GM19043 (cell line): Measurements from ENCODE around the gene HIVEP2.

Experiments
- ATAC-seq: cut with Tn5 transposase; IDR thresholded peaks from one replicate; pipeline ENCODE4 v1.9.1; 2021; ENCODE audit warnings: low read depth; ENCODE audit not compliant: unreplicated experiment

Gene HIVEP2

GRCh38 chr6:142718667-142719191, 226.2 kb downstream of the HIVEP2 start:
- no peak for ATAC-seq

DNA sequence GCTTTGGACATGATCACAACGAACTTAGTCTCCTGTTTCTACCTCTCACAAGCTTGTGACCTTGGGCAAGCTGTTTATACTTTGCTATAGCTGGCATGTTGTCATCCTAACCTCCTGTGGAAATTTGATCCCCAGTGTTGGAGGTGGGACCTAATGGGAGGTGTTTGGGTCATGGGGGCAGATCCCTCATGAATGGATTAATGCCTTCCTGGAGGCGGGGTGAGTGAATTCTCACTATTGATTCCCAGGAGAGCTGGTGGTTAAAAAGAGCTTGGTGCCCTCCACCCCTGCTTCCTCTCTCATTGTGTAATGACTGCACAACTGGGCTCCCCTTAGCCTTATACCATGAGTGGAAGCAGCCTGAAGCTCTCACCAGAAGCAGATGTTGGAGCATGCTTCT, 228.9 kb downstream of the HIVEP2 start:
- ATAC-seq, result no peak

- ATAC-seq, result no peak
These were observed 229.8 kb downstream of the HIVEP2 start for GRCh38 chr6:142714951-142715785.

DNA sequence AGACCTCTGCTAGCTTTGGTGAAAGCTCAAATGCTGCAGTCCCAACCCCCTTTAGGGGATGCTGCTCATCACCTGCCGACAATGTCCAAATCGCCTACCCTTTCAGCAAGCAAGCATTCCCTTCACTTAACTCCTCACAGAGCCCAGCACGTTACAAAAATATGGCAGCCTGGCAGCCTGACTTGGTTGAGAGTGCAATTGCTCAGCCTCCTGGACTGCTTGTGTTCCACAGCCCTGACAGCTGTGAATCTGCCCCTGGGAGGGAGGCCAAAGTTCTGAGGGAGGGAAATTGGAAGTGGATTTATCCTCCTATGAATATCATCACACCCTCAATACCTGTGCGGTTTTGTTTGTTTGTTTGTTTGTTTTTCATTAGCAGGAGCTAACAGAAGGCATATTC, 231.0 kb downstream of the HIVEP2 start:
- no peak for ATAC-seq

- no peak for ATAC-seq
These were observed 232.7 kb downstream of the HIVEP2 start for GRCh38 chr6:142712231-142712630.

- no peak for ATAC-seq
These were observed 236.3 kb downstream of the HIVEP2 start for GRCh38 chr6:142708651-142709050.

- ATAC-seq, result no peak
These were observed 237.7 kb downstream of the HIVEP2 start for GRCh38 chr6:142707255-142707654.

DNA sequence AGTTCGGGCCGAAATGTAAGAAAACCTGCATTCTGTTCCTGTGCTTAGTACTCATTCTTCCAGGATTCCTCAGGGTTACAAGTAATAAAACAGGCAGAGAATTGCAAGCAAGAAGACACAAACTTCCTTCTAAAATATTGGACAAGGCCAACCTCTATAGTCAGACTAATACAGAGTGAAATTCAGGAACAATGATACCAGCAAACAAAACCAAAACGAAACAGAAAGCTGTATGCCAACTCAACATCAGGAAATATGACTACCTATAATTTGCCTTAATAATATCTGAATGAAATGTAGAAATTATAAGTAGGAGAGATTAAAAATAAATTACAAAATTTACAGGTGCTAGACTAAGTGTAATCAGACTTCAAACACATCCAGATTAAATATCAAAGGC, 238.8 kb downstream of the HIVEP2 start:
- ATAC-seq, result no peak

DNA sequence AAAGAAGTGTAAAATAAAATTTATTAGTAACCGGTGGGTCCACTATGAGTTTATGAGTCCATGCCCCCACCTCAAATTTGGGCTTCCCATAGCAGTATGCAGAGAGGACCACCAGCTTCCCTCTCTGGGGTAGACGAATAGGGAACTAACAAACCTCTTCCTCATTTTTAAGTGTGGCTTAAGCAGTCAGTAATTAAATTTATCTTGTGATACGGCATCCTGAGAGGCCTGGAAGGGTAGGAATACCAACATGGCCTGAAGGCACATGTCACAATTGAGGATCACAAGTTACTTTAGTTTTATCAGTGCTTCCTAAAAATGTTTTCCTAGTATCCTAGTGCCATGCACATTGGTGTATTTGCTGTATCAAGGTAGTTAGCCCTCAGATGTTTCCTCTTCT, 239.9 kb downstream of the HIVEP2 start:
- ATAC-seq, result no peak

DNA sequence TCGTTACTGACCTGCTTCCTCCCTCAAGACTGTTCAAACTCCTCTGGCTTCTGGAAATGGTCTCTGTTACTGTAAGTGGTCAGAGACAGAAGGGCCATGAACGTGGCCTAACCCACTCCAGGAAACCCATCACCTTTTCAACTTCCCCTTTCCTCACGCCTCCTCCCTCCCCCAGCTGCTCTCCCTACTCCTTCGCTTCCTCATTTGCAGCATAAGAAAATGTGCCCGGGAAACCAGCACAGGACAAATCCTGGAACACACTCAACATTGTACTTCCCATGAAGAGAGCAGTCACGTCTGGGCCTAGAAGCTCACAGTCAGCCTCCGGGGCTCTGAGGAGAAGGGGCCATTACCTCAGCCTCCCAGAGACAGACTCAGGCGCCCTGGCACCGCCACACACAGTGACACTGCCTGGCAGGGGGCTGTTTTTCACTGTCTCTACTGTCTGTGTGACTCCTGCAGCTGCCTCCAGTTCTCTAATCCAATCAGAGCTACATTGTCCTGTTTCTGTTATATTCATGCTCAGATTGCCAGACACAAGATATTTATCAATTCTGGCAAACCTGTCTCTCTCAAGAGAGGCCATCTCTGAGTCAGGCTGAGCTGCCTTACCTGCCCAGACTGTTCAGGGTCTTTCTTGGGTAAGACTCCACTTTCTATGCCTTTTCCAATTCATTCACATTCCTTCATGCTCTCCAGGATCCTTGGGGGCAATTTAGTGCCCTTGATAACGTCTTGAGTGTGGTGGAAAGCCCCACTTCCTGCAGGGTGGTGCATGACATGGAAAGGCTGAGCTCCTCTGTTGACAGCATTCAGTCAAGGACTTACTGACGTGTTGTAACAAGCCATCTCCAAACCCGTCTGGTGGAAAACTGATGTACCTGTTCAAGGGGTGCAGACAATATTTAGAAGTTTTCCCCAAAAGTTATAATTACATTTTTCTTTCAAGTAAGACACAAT, 242.2 kb downstream of the HIVEP2 start:
- ATAC-seq, result no peak
